PFSK-1 (cell line): Measurements from ENCODE around the gene KCTD16.

ENCODE experiments used
- FOXP2 ChIP-seq: optimal IDR thresholded peaks from 2 replicates; pipeline ENCODE3; 2011; ENCODE audit warnings: borderline replicate concordance, control low read depth, inconsistent platforms; ENCODE audit not compliant: insufficient read depth; ENCODE audit errors: extremely low read length, extremely low read depth
- POLR2AphosphoS5 ChIP-seq: IDR thresholded peaks from 2 replicates; pipeline ENCODE4 v1.6.1; 2012; ENCODE audit warnings: low read depth, mild to moderate bottlenecking, control low read depth, low read length, moderate library complexity
- REST ChIP-seq, 2 experiments: IDR thresholded peaks; 2 replicates each; pipeline versions ENCODE4 v1.6.1 to v1.8.0; 2011 to 2012; ENCODE audit warnings: low read depth in 2 of 2, low read length in 2 of 2, control low read depth in 1 of 2, inconsistent platforms in 1 of 2, mild to moderate bottlenecking in 1 of 2, moderate library complexity in 1 of 2; ENCODE audit not compliant: insufficient read depth in 1 of 2
- SIN3A ChIP-seq: IDR thresholded peaks from 2 replicates; pipeline ENCODE4 v1.6.1; 2012; ENCODE audit warnings: mild to moderate bottlenecking, low read length, moderate library complexity, borderline replicate concordance; ENCODE audit not compliant: insufficient read depth
- TAF1 ChIP-seq: IDR thresholded peaks from 2 replicates; pipeline ENCODE4 v1.6.1; 2012; ENCODE audit warnings: low read length, control low read depth, borderline replicate concordance; ENCODE audit not compliant: insufficient read depth

The KCTD16 gene

GRCh38 chr5:144522698-144523097 lies 352.0 kb downstream of the KCTD16 start:
- TF ChIP-seq FOXP2 (no peak), SIN3A (no peak), TAF1 (no peak), REST (IDR thresholded peaks at IDR 0.05; ENCODE audit: insufficient read depth in 1 of 2, low read depth in 2 of 2, low read length in 2 of 2) (no peak), POLR2AphosphoS5 (no peak)

- TF ChIP-seq FOXP2 (no peak), POLR2AphosphoS5 (no peak), SIN3A (no peak), REST (IDR thresholded peaks at IDR 0.05; ENCODE audit: insufficient read depth in 1 of 2, low read depth in 2 of 2, low read length in 2 of 2) (no peak), TAF1 (no peak)
These were observed 354.3 kb downstream of the KCTD16 start for GRCh38 chr5:144525000-144525399.

- TF ChIP-seq TAF1: no peak
- TF ChIP-seq REST (IDR thresholded peaks at IDR 0.05; ENCODE audit: insufficient read depth in 1 of 2, low read depth in 2 of 2, low read length in 2 of 2): no peak
- no peak for TF ChIP-seq POLR2AphosphoS5
- TF ChIP-seq SIN3A: no peak
- TF ChIP-seq FOXP2: no peak
These were observed 360.5 kb downstream of the KCTD16 start for GRCh38 chr5:144531188-144531587.
